ENCODE results near the gene CA4. TPM values are rescaled to one million over a fixed set of nuclear protein-coding genes. Genes with fewer than 3 reads are reported as not detected.

Gene CA4
- total and polyA plus RNA-seq, 2 of the 8 experiments (the other 6 are each of a cell fraction or from before 2014, with no cell fraction given) = 3.6 to 4.2 TPM

DNA sequence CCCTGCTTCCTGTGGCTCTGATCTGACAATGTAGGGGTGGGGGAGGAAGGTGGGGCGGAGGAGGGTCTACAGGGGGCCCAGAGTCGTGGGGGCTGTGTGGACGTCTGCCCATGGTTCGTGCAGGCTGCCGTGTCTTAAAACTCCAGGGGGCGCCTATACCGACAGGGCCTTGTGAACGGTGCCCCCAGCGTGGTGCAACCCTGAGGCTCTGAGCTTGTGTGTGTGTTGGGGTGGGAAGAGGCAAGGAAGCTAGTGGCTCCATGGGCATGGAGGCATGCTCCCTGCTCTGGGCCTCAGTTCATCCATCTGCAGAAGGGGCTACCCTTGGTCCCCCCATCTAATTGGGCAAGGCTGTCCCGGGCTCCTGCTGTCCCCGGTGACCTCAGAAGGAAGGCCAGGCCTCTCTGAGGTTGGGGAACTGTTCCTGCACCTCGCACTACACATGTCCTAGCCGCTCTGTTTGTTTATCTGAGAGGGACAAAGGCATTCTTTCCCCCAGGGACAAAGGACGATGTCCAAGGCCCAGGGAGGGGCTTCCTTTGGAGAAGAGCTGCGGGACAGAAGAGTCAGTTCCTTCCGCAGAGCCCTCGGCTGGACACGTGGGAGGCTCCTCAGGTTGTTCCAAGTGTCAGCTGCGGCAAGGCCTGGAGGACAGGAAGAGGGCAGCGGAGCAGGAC is 13.5 kb downstream of the CA4 start:
- POLR2A ChIA-PET (ENCODE audit: partially characterized antibody) = interaction anchor here (1.1 to 1.9 kb wide), 2 partner anchors 11 to 22 kb away, joined by 4 to 9 read pairs; no protein-coding TSS in a partner anchor
- H4K20me1 ChIP-seq (replicated peaks in 1 of 2; ENCODE audit: control insufficient read depth in 1 of 2, insufficient read depth in 2 of 2, low read length in 2 of 2) = no peaks in the 10 kb centered on the region
- H2AK5ac ChIP-seq (ENCODE audit: low read depth, low read length) = no peak overlapping the region
- no peak overlapping the region for H2AFZ ChIP-seq (ENCODE audit: low read length)
- H3K79me2 ChIP-seq (ENCODE audit: control insufficient read depth in 1 of 2, insufficient read depth in 2 of 2, low read length in 2 of 2) = no peaks in the 10 kb centered on the region
- H3K27ac ChIP-seq (ENCODE audit: low read depth, low read length) = no peak overlapping the region
- no peak overlapping the region for H4K91ac ChIP-seq (replicated peaks; ENCODE audit: insufficient read length, low read length)
- H3K23ac ChIP-seq (ENCODE audit: insufficient read length) = no peak overlapping the region
- CTCF ChIA-PET (ENCODE audit: partially characterized antibody) = interaction anchor here (1.0 to 9.0 kb wide), 4 partner anchors 10 to 402 kb away, joined by 4 to 148 read pairs (median 46); partner anchors contain the start of gene CA4
- WGBS, 2 experiments (ENCODE audit: extremely low coverage in 1 of 2, insufficient coverage in 1 of 2, insufficient read length in 1 of 2, insufficient replicate concordance in 2 of 2, low coverage in 1 of 2, low lambda C conversion rate in 2 of 2, missing lambda C conversion rate in 1 of 2) = 74% methylated on average over 12 of the region's 20 CpGs; no CpG with 5 or more reads in 1 of the 2 experiments
- H3K14ac ChIP-seq (ENCODE audit: insufficient read length) = no peak overlapping the region
- peaks cover 5% of the 10 kb centered on the region; the same call in 1 of the 2 replicates for H3K23me2 ChIP-seq (ENCODE audit: low read depth, low read length)
- TF ChIP-seq JUN (IDR thresholded peaks at IDR 0.05; ENCODE audit: low read depth, low read length) = no peak
- TF ChIP-seq, protein P1, sequence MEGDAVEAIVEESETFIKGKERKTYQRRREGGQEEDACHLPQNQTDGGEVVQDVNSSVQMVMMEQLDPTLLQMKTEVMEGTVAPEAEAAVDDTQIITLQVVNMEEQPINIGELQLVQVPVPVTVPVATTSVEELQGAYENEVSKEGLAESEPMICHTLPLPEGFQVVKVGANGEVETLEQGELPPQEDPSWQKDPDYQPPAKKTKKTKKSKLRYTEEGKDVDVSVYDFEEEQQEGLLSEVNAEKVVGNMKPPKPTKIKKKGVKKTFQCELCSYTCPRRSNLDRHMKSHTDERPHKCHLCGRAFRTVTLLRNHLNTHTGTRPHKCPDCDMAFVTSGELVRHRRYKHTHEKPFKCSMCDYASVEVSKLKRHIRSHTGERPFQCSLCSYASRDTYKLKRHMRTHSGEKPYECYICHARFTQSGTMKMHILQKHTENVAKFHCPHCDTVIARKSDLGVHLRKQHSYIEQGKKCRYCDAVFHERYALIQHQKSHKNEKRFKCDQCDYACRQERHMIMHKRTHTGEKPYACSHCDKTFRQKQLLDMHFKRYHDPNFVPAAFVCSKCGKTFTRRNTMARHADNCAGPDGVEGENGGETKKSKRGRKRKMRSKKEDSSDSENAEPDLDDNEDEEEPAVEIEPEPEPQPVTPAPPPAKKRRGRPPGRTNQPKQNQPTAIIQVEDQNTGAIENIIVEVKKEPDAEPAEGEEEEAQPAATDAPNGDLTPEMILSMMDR (IDR thresholded peaks at IDR 0.05; ENCODE audit: control extremely low read depth in 1 of 3, insufficient read depth in 1 of 3, low read depth in 1 of 3, low read length in 3 of 3) = peak; percentile 19 to 39 (median 35); a peak in 3 of 4 replicates
- H3K56ac ChIP-seq (replicated peaks; ENCODE audit: insufficient read length, low read depth, low read length) = no peak overlapping the region
- H3K9me3 ChIP-seq (ENCODE audit: insufficient read depth in 2 of 2, low read depth in 1 of 2, low read length in 1 of 2) = no peaks in the 10 kb centered on the region
- H4K8ac ChIP-seq (ENCODE audit: extremely low read depth, insufficient read depth, low read length) = peak overlapping the region; percentile 68; the same call in 1 of the 2 replicates
- H4K5ac ChIP-seq (ENCODE audit: insufficient read length, low read depth, low read length) = no peak overlapping the region
- H3K4me2 ChIP-seq (ENCODE audit: insufficient read depth in 1 of 2, low read depth in 2 of 2, low read length in 2 of 2) = peak overlapping the region in 1 of 2 experiments; percentile 19; a peak in 1 of 4 replicates
- 0 out of 2 replicates have a peak overlapping the region, but pooled peaks have one; percentile 72 for H2BK20ac ChIP-seq (ENCODE audit: low read length)
- no peaks in the 10 kb centered on the region for H3K27me3 ChIP-seq (replicated peaks in 1 of 4; ENCODE audit: control insufficient read depth in 3 of 4, extremely low read depth in 1 of 4, insufficient read depth in 3 of 4, low read length in 3 of 4)
- H3K4me1 ChIP-seq (replicated peaks in 1 of 4; ENCODE audit: control insufficient read depth in 3 of 4, insufficient read depth in 4 of 4, low read length in 3 of 4) = peaks cover 7 to 42% (median 31%) of the 10 kb centered on the region in 4 experiments
- no peak overlapping the region for H3K4ac ChIP-seq (replicated peaks; ENCODE audit: insufficient read length, low read depth, low read length)
- DNase-seq (ENCODE audit: low read depth in 1 of 2, low spot score in 2 of 2) = peak in 1 of 2 experiments; percentile 59
- peak overlapping the region; percentile 95 for H2BK15ac ChIP-seq (ENCODE audit: low read length)
- peak overlapping the region; percentile 78 for H2BK5ac ChIP-seq (ENCODE audit: low read depth, low read length)
- H3K36me3 ChIP-seq (ENCODE audit: control insufficient read depth in 2 of 4, insufficient read depth in 4 of 4, low read length in 3 of 4) = no peaks in the 10 kb centered on the region
- peak overlapping the region; percentile 83; the same call in 1 of the 2 replicates for H3K18ac ChIP-seq (ENCODE audit: extremely low read depth, low read length)
- no peak overlapping the region for H2BK120ac ChIP-seq (replicated peaks; ENCODE audit: low read depth, low read length)
- FAIRE-seq = no peak
- H3K79me1 ChIP-seq (ENCODE audit: low read depth, low read length) = no peaks in the 10 kb centered on the region
- no peak overlapping the region; a peak in 1 of 7 replicates for H3K9ac ChIP-seq (replicated peaks in 1 of 4; ENCODE audit: extremely low read depth in 1 of 4, low read depth in 3 of 4, low read length in 3 of 4)
- H3K4me3 ChIP-seq (ENCODE audit: extremely low read depth in 1 of 4, insufficient read depth in 2 of 4, low read depth in 3 of 4, low read length in 4 of 4) = no peak overlapping the region
- H2BK12ac ChIP-seq (ENCODE audit: low read depth, low read length) = peak overlapping the region; percentile 77; the same call in 1 of the 2 replicates
